HPDE6-E6E7 (cell line): Measurements from ENCODE around the gene CALN1.

Source experiments
- DNase-seq: peaks from one replicate; pipeline ENCODE4 v3.0.0; 2011; ENCODE audit warnings: missing footprints; ENCODE audit errors: extremely low spot score

CALN1 gene

DNA sequence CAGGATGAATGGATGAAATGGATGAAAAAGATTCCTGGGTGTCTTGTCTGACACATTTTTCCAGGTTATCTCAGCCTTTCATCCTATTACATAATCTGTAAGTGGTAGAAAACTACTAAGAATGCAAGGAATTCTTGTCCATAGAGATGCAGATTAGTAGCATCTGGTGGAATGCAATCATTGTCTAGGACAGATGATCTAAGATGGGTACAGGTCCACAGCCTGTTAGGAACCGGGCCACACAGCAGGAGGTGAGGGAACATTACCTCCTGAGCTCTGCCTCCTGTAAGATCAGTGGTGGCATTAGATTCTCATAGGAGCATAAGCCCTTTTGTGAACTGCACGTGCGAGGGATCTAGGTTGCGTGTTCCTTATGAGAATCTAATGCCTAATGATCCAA is 225.0 kb downstream of the CALN1 start:
- DNase-seq: no peak

DNA sequence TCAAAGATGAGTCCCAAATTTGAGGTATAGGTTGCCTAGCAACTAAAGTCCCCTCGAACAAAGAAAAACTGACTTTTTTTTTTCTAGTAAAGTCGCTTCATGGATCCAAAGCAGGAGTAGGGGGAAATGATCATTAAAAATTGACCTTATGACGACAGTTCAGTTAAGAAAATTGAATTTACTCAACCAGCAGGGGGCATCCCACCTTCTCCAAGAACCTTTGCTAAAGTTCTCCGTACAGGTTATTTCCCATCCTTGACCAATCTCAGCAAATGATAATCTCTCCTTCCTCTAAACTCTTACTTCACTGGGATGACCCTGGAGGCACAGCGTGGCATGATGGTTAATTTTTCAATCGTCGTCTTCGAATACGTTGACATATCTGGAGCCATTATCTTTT is 228.3 kb downstream of the CALN1 start:
- DNase-seq: no peak

DNA sequence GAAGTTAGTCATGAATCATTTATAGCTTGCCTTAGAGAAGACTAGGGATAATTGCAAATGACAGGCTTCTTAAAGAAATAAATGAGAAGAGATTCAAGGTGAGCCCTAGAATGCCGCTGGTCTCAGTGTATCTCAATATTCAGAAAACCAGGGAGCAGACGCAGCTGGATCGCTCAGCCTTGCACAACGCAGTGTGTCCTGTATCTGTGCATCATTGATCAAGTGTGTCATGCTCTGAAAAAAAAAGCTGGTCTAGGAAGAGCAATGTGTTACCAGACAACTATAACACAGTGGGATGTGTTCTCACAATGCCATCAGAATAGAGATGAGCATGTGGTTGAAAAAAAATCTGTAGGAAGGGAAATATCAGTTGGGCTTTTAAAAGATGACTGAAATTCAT is 230.1 kb downstream of the CALN1 start:
- no peak for DNase-seq

DNA sequence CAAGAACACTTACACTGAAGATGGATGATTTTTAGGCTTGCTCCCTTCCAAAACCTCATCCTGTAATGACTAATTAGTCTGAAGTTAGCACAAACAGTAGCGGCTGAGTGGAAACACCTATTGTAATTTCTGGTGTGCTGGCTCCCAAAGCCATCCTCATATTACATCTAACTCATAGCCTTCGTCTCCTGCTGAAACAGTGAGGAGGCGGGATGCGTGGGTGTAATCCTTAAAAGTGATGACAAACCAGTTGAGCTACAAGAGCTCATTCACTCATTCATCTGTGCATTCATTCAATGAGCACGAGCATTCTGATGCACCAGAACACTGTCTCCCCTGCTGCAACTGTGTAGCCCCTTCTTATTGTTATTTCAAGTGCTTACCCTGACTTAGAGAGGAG is 235.3 kb downstream of the CALN1 start:
- no peak for DNase-seq

DNA sequence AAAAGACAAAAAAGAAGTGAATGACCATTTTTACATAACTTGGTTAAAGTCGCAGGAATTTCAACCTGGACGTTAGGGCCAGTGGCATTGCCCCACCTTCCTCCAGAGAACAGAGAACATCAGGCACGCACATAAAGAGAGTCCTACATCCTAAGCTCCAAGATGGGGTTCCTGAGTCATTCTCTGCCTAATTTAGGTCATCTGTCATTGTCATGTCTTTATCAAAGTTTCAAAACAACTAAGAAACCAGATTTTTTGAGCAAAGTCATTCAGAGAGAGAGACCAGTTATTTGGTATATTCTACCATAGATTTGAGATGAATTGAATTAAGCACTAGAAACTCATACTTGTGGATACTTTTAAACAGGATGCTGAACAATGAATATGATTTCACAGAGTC is 241.7 kb downstream of the CALN1 start:
- DNase-seq: no peak

DNA sequence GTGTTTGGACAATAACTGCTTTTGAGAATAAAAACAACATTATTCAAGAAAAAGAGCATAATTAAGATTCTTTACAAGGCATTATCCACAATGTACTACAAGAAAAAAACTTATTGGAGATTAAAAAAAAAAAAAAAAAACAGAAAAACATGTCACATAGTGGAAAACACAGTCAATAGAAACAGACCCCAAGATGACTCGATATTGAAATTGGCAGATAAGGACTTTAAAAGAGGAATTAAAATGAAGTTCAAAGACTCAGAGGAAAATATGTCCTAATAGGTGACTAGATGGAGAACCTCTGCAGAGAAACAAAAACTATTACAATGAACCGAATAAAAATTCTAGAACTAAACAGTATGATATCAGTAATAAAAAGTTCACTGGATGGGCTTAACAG is 248.9 kb downstream of the CALN1 start:
- no peak for DNase-seq

DNA sequence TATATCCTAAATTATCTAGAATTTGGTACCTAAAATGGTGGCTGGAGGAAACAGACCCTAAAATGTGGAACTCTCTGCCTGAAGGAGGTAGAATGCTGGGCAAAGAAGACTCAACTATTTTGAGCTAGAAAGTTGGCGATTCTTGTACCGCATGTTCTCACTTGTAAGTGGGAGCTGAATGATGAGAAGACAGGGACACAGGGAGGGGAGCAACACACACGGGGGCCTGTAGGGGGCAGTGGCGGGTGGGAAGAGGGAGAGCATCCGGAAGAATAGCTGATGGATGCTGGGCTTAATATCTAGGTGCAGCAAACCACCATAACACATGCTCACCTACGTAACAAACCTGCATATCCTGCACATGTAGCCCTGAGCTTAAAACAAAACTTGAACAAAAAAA is 250.6 kb downstream of the CALN1 start:
- no peak for DNase-seq

DNA sequence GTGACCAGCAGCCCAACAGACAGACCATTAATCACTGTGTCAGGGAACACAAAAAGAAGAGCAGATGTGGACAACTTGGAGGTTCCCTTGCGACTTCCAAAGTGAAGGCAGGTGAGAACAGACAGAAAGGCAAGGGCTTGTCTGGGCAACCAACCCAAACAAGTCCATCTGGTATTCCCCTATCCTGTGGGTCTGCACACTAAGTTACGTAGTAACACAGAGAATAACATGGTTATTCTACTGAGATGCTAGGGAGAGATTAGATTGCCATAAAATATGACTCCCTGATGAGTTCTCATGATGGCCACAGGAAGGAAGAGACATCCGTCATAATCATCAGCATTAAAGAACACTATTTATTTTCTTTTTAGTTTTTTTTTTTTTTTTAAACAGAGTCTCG is 252.2 kb downstream of the CALN1 start:
- no peak for DNase-seq

DNA sequence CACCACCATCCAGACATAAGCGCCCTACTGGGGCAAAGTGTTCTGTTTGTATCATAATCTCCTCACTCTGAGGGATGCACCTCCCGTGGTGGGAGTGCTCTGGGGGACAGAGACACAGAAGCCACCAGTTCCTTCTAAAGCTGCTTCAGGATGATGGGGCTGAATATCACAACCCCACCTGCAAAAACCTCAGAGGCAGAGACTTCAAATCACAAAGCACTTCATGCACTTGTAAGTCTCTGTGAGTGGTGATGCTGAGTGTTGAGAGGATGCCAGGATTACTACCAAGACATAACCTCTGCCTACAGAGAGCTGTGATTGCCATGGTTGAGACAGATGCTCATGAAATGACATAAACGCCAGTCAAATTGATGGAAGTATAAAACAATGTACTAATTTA is 255.5 kb downstream of the CALN1 start:
- no peak for DNase-seq

DNA sequence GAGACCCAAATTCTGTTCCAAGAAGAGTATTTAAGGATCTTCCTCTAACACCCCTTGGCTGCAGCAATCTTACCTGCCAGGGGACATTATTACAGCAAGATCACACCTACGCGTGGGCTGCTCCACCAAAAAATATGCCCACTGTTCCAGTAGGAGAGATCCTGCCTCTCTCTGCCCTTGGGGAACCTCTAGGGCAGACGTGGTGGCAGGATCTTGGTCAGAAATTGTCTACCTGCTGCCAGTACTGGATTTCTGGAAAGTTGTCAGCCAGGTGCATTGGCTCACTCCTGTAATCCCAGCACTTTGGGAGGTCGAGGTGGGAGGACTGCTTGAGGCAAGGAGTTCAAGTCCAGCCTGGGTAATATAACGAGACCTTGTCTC is 259.0 kb downstream of the CALN1 start:
- DNase-seq: no peak

DNA sequence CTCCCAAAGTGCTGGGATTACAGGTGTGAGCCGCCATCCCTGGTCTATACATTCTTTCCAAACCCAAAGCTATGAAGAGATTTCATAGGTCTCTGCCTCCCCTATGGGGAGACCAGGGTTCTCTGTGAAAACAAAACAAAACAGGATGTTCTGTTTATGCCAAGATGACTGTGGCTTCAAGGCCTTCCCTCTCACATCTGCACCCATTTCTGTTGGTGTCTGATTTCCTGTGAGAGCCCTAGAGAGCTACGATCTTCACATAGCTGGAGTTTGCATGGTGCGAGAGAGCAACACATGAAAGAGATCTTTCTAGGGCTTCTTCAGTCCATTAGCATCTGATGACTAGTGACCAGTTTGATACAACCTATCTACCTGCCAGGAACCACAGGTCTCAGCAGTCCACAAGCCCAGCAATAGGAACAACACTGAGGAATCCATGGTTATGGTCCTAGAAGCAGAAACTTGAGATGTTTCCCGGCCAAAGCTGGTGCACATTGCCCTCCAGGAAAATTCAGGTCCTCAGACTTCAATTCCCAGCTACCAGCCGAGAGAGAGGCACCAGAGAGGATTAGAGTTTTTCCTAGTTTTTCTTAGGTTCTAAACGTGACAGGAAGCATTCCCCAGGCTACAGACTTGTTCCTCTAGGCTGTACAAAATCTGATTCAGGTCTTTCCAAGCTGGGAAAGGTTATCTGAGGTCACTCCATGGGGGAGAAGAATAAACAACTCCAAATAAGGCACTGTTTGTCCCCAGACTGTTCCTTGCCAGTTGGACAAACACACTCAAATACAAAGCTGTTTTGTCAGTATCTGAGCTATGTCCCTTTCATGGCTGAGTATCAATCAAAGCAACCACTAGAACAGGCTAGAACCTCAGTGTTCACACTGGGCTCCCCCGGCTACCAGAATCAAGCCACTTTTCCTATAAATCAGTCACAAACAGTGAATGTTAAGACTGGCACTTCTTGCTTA is 259.7 kb downstream of the CALN1 start:
- no peak for DNase-seq

DNA sequence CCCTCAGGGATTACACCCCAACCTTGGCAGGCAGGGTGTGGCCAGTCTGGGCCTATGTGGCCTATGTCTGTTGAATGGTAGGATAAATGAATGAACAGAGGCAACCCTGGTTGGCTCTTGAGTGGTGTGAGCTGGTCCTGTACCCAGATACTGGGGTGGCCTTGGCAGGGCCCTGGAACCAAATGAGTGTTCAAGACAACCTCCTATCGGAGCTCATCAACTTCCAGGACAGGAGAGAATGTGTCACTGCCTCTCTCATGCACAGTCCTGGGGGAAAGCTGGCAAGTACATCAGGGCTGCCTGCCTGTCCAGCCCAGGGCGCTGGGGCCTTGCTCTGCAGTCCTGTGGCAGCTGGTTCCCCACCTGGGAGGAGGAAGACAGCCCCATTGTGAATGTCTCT is 271.6 kb downstream of the CALN1 start:
- no peak for DNase-seq

DNA sequence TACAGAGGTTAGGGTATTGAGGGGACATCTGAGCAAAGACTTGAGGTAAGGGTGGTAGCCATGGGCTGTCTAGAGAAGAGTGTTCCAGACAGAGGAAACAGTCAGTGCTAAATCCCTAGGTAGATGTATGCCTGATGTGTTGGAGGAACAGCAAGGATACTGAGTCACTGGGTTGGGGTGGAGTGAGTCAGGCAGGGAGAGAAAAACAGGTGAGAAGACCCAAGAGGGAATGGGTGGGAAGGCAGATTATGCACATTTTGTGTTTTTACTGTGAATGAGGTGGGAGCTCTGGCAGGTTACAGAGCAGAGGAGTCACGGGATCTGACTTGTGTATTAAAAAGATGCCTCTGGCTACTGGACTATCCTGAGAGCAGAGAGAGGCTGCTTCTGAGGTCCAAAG is 285.0 kb downstream of the CALN1 start:
- no peak for DNase-seq

DNA sequence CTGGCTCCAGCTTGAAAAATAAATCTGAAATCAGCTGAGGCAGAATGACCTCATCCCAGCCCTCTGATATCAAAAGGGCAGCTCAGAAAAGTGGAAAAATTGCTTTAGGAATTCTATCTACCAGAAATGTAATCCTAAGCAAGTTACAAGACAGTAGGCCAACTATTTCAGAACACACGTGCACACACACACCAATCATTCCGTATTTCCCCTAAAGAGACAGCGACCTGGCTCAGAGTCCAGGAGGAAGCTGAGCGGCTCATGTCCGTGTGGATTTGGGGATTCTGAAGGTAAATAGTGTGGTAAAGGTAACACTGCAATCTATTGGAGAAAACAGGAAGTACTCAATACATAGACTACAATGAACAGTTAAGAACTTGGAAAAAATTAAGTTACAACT is 288.2 kb downstream of the CALN1 start:
- DNase-seq: no peak

DNA sequence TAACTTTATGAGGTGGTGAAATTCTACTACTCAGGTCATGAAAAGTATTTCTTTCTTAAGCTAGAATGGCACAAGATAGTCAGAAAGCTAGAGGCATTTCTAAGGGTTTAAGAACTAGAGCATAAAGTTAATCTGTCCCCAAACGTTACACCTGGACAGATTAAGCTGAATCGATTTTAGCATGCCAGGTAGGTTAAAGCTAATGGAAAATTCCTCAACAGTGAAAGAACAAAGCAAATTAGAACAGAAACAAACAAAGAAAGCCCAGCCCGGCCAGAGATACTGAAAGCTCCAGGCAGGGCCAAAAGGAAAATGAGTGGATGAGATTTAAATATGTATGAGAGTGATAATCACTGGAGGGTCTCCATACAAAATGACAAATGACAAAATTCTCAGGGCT is 293.8 kb downstream of the CALN1 start:
- DNase-seq: no peak

DNA sequence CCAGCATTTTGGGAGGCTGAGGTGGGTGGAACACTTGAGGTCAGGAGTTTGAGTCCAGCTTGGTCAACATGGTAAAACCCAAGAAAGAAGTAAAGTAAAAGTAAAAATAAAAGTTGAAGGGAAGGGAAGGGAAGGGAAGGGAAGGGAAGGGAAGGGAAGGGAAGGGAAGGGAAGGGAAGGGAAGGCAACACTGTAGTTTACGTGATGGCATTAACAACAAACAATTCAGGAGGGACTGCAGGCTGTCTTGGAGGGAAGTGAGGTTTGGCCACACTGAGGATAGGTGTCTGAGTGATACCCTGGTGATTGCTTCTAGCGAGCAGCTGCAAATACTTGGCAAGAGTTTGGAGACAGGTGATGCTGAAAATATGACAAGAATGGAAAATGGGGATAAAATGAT is 298.0 kb downstream of the CALN1 start:
- no peak for DNase-seq

DNA sequence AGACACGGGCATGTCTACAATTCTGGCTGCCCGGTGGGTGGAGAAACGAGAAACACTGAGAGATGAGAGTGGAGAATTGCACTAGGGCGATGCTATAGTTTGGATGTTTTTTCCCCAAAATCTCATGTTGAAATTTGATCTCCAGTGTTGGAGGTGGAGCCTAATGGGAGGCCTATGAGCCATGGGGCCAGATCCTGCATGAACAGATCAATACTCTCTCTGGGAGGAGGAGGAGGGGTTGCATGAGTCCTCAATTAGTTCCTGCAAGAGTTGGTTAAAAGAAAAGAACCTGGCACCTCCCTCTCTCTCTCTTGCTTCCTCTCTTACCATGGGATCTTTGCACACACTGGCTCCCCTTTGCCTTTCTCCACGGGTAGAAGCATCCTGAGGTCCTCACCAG is 299.1 kb downstream of the CALN1 start:
- no peak for DNase-seq

DNA sequence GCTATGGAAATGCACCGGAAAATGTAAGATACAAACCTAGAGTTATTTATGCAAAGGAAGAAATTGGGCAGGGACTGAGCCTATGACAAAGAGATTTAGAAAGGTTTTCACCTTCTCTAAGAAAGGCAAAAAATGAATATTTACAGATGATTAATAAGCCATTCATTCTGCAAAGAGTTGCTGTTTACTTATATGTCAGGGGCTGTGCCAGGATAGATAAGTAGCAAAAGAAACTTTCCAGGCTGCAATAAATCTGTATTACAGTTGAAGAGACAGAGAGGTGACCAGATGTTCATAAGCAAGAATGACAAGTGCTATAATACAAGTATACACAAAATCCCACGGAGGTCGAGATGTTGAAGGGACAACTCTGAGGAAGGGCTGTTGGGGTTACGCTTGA is 299.6 kb downstream of the CALN1 start:
- no peak for DNase-seq

DNA sequence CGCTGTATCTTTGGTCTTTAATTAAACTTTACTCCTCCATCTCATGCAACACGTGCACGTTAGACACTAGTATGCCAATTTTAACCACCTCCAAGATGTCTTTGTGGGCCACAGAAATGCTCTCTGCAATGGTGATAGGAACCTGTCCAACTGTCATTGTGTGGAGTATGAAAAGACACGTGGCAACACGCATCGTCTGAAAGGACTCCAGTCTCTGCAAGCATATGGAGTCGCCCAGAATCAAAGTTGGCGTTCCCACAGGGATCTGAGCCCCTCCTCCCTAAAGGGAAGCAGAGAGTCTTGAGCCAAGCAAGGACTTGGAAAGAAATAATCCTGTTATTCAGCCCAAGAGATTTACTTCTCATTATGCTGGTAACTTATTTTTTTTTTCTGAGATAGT is 301.1 kb downstream of the CALN1 start:
- no peak for DNase-seq

DNA sequence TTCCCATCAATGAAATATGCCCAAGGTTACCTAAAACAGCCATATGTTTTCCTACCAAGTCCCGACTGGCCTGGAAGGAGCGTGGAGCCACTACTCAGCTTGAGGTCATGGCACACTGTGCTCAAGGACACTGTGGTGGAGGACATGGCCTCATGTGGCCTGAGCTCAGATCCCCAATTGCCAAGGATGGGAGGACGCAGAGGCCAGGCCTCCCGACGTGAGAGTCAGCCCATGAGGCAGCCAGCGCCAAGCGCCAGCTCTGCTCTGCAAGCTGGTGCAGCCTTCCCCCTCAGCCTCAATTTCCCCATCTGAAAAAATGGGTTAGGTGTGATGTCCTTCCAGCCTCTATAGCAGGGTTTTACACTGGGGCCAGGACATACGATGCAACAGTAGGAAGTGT is 302.6 kb downstream of the CALN1 start:
- DNase-seq: no peak

DNA sequence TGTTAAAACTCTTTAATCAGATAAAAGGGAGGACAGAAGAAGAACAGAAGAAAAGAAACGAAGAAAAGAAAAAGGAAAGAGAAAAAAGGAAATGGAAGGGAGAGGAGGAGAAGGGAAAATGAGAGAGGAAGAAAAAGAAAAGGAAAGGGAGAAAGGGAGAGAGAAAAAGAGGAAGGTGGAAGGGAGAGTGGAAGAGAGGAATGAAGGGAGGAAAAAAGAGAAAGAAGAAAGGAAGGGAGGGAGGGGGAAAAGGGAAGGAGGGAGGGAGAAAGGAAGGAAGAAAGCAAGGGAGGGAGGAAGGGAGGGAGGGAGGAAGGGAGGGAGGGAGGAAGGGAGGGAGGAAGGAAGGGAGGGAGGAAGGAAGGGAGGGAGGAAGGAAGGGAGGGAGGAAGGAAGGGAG is 305.7 kb downstream of the CALN1 start:
- no peak for DNase-seq

DNA sequence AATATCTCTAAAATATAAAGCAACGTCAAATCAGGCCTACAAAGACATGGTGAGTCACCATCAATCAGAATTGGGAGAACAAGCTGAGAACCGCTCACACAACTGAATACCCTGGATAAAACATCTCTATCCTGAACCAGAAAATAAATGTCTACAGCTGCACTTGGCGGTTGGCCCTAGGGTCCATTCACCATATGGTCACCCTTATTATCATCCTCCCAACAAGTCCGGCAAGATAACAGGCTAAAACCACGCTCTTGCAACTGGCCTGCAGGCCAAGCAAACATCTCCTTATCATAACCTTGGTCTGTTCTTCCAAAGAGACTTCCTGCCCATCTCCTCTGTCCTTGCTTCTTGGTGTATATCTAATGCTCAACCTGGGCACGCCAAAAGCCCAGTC is 310.7 kb downstream of the CALN1 start:
- DNase-seq: no peak

DNA sequence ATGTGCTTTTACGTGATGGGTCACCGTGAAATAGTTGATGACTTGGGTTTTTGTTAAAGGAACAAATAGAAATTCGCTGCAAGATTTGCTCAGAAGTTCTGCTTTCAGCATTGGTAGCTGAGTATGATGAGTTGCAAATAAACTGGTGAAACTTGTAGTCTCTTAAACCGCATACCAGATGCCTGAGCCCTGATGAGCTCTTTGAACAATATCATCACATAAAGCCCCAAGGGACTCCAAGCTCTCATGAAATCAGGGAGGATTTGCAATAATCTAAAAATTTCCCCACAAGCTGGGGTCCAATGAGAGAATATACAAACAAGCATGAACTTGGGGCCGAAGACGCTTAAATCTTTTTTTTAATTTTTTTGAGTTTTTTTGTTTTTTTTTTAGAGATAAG is 312.4 kb downstream of the CALN1 start:
- no peak for DNase-seq
